Central memory CD4-positive, alpha-beta T cell (primary cell): Measurements from ENCODE around the gene KCNIP3.
"Not testable (repeated sequence)": the region's sequence is repeated elsewhere in the genome, so short reads cannot be mapped to it uniquely, and the experiment has no call there.

Source experiments
- DNase-seq: peaks from one replicate; pipeline ENCODE4 v3.0.0; 2022

The KCNIP3 gene

GRCh38 chr2:95433373-95433772, 136.2 kb downstream of the KCNIP3 start:
- not testable (repeated sequence) for DNase-seq

DNA sequence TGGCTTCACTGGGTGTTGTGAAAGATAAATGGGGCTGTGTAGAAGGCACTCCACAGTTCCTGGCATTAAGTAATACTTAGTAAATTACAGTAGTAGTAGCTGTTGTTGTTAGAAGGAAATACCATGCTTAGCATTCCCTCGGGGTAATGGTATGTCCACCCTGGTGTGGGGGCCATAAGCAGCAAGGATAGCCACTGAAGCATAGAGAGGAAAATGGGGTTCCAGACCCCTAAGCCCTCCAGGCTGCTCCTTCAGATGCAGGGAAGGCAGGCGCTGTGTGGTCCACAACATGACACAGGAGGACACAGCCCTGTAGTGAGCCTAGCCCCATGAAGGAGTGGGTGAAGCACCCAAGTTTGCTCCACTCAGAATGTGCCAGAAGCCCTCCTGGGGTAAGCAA, 136.8 kb downstream of the KCNIP3 start:
- DNase-seq = not testable (repeated sequence)

GRCh38 chr2:95434507-95435076, 137.4 kb downstream of the KCNIP3 start:
- not testable (repeated sequence) for DNase-seq

DNA sequence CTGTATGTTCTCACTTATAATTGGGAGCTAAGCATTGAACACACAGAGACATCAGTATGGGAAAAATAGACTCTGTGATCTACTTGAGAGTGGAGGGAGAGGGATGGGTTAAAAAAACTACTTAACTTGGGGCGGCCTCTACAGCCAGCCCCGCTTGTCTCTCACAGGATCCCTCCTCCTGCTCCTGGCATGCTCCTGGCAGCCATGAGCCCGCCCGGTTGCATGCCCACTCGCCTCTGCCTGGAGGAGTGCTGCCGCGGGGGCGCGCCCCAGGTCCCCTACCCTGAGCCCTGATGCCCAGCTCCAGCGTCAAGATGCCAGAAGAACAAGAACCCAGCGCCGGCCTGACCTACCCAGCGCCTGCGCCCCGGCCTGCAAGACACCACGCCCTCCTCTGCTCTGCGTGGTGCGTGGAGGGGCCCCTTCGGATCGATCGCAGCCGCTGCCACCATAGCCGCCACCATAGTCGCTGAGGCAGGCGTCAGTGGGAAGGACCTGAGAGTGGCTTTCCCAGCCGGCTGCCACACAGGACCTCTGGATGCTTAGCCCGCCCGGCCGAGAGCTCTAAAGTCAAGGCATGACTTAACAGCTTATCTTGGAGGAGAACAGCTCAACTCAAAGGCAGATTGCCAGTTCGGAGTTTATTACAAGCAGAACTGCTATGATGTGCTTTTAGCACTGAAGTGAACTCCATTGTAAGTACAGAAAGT, 138.2 kb downstream of the KCNIP3 start:
- DNase-seq = not testable (repeated sequence)
